HAP-1 (cell line): ENCODE measurements around the gene UBTD2.
"Not testable (repeated sequence)": the region's sequence is repeated elsewhere in the genome, so short reads cannot be mapped to it uniquely, and the experiment has no call there.

Experiments
- DNase-seq, 2 experiments: peaks; one replicate each; pipeline ENCODE4 v3.0.0-alpha.2; 2016 to 2020; ENCODE audit warnings: low spot score in 2 of 2
- H3K27me3 ChIP-seq: fragments of 250-450 bp; sonication (Bioruptor Pico); 2 replicates; pipeline ENCODE4 v1.5.1; 2020; ENCODE audit warnings: low read depth, mild to moderate bottlenecking, moderate library complexity
- H3K36me3 ChIP-seq: fragments of 250-450 bp; sonication (Bioruptor Pico); replicated peaks from 2 replicates; pipeline ENCODE4 v1.5.1; 2020; ENCODE audit warnings: mild to moderate bottlenecking
- H3K4me1 ChIP-seq: fragments of 250-450 bp; sonication (Bioruptor Pico); 2 replicates; pipeline ENCODE4 v1.5.1; 2020; ENCODE audit warnings: mild to moderate bottlenecking
- H3K4me3 ChIP-seq: fragments of 250-450 bp; sonication (Bioruptor Pico); 2 replicates; pipeline ENCODE4 v1.5.1; 2020; ENCODE audit warnings: mild to moderate bottlenecking, moderate library complexity
- H3K9me3 ChIP-seq: fragments of 250-450 bp; sonication (Bioruptor Pico); 2 replicates; pipeline ENCODE4 v1.5.1; 2020; ENCODE audit warnings: mild to moderate bottlenecking, moderate library complexity
- in situ Hi-C: fragments of 300-500 bp; cut with MboI; formaldehyde crosslinking; loops from 3 replicates; pipeline ENCODE4 v1.14.3; 2020; ENCODE audit warnings: low sequenced_read_pairs, inconsistent platforms, mixed read lengths

The UBTD2 gene

GRCh38 chr5:172303572-172304335 is 20.2 kb upstream of the UBTD2 start:
- in situ Hi-C loops, result no loop called here
- DNase-seq, result peak in 1 of 2 experiments; percentile 31

GRCh38 chr5:172303162-172303561 is 19.6 kb upstream of the UBTD2 start:
- Histone ChIP-seq H3K4me3 (no peak overlapping the region), H3K36me3 (no peaks in the 10 kb centered on the region), H3K9me3 (peaks cover 2% of the 10 kb centered on the region; the same call in 1 of the 2 replicates), H3K27me3 (no peaks in the 10 kb centered on the region), H3K4me1 (peaks cover 11% of the 10 kb centered on the region)
- in situ Hi-C loops, result no loop called here
- DNase-seq, result peak; percentile 60 to 67

More at GRCh38 chr5:172303572-172304335, 20.2 kb upstream of the UBTD2 start:
- H3K4me3 ChIP-seq, result no peak overlapping the region
- no peaks in the 10 kb centered on the region for H3K27me3 ChIP-seq
- peaks cover 2% of the 10 kb centered on the region; the same call in 1 of the 2 replicates for H3K9me3 ChIP-seq
- H3K4me1 ChIP-seq, result peaks cover 11% of the 10 kb centered on the region
- H3K36me3 ChIP-seq, result no peaks in the 10 kb centered on the region

GRCh38 chr5:172302047-172302710 is 18.6 kb upstream of the UBTD2 start:
- in situ Hi-C loops, result no loop called here
- Histone ChIP-seq H3K27me3 (no peaks in the 10 kb centered on the region), H3K4me1 (peaks cover 11% of the 10 kb centered on the region), H3K36me3 (no peaks in the 10 kb centered on the region), H3K9me3 (peaks cover 2% of the 10 kb centered on the region; the same call in 1 of the 2 replicates), H3K4me3 (no peak overlapping the region)
- no peak for DNase-seq

- DNase-seq, result no peak
- H3K4me1 ChIP-seq, result peaks cover 11% of the 10 kb centered on the region
- H3K9me3 ChIP-seq, result no peaks in the 10 kb centered on the region; the same call in 1 of the 2 replicates
- in situ Hi-C loops, result loop anchor here (25.0 kb wide), 1 partner anchor 388 kb away; no protein-coding TSS in a partner anchor
- H3K36me3 ChIP-seq, result no peaks in the 10 kb centered on the region
- H3K27me3 ChIP-seq, result no peaks in the 10 kb centered on the region
- H3K4me3 ChIP-seq, result no peak overlapping the region
Observed at GRCh38 chr5:172299916-172300439, 16.4 kb upstream of the UBTD2 start.

GRCh38 chr5:172294831-172295230 is 11.3 kb upstream of the UBTD2 start:
- H3K9me3 ChIP-seq, result no peaks in the 10 kb centered on the region
- no peak for DNase-seq
- in situ Hi-C loops, result loop anchor here (25.0 kb wide), 1 partner anchor 383 kb away; no protein-coding TSS in a partner anchor
- no peaks in the 10 kb centered on the region for H3K27me3 ChIP-seq
- no peaks in the 10 kb centered on the region for H3K36me3 ChIP-seq
- H3K4me3 ChIP-seq, result no peak overlapping the region
- H3K4me1 ChIP-seq, result no peaks in the 10 kb centered on the region; the same call in 1 of the 2 replicates

GRCh38 chr5:172293745-172294342 is 10.3 kb upstream of the UBTD2 start:
- no peak for DNase-seq
- in situ Hi-C loops, result loop anchor here (25.0 kb wide), 1 partner anchor 382 kb away; no protein-coding TSS in a partner anchor
- H3K36me3 ChIP-seq, result no peaks in the 10 kb centered on the region
- H3K4me3 ChIP-seq, result no peak overlapping the region
- H3K4me1 ChIP-seq, result no peaks in the 10 kb centered on the region; the same call in 1 of the 2 replicates
- H3K9me3 ChIP-seq, result no peaks in the 10 kb centered on the region
- no peaks in the 10 kb centered on the region for H3K27me3 ChIP-seq

- no peaks in the 10 kb centered on the region; the same call in 1 of the 2 replicates for H3K4me1 ChIP-seq
- H3K36me3 ChIP-seq, result no peaks in the 10 kb centered on the region
- no peaks in the 10 kb centered on the region for H3K27me3 ChIP-seq
- in situ Hi-C loops, result loop anchor here (25.0 kb wide), 1 partner anchor 381 kb away; no protein-coding TSS in a partner anchor
- no peaks in the 10 kb centered on the region for H3K9me3 ChIP-seq
- peak; percentile 73 to 75 for DNase-seq
- no peak overlapping the region for H3K4me3 ChIP-seq
Observed at GRCh38 chr5:172293054-172293744, 9.6 kb upstream of the UBTD2 start.

GRCh38 chr5:172291837-172292236 is 8.3 kb upstream of the UBTD2 start:
- H3K4me3 ChIP-seq, H3K27me3 ChIP-seq, H3K4me1 ChIP-seq, H3K9me3 ChIP-seq, DNase-seq, H3K36me3 ChIP-seq: not testable (repeated sequence)
- in situ Hi-C loops, result loop anchor here (25.0 kb wide), 1 partner anchor 380 kb away; no protein-coding TSS in a partner anchor

- no peak for DNase-seq
- H3K4me3 ChIP-seq, result no peak overlapping the region
- peaks cover 10% of the 10 kb centered on the region for H3K4me1 ChIP-seq
- in situ Hi-C loops, result loop anchor here (10.0 to 25.0 kb wide), 2 partner anchors 184 to 376 kb away; no protein-coding TSS in a partner anchor
- H3K9me3 ChIP-seq, result no peaks in the 10 kb centered on the region
- no peaks in the 10 kb centered on the region for H3K27me3 ChIP-seq
- H3K36me3 ChIP-seq, result no peaks in the 10 kb centered on the region
Observed at GRCh38 chr5:172288465-172288864, 4.9 kb upstream of the UBTD2 start.

- not testable (repeated sequence) for H3K36me3 ChIP-seq, H3K27me3 ChIP-seq, H3K4me3 ChIP-seq, H3K9me3 ChIP-seq, DNase-seq
- in situ Hi-C loops, result loop anchor here (10.0 to 25.0 kb wide), 2 partner anchors 182 to 375 kb away; no protein-coding TSS in a partner anchor
- H3K4me1 ChIP-seq, result peaks cover 10% of the 10 kb centered on the region
Observed at GRCh38 chr5:172287140-172287539, 3.6 kb upstream of the UBTD2 start.

GRCh38 chr5:172285226-172286143 is 1.9 kb upstream of the UBTD2 start:
- Histone ChIP-seq H3K4me3 (peak overlapping the region; percentile 47), H3K36me3 (no peaks in the 10 kb centered on the region), H3K27me3 (no peaks in the 10 kb centered on the region), H3K4me1 (peaks cover 20% of the 10 kb centered on the region), H3K9me3 (no peaks in the 10 kb centered on the region)
- in situ Hi-C loops, result loop anchor here (10.0 to 25.0 kb wide), 2 partner anchors 181 to 373 kb away; no protein-coding TSS in a partner anchor
- no peak for DNase-seq

- peak; percentile 38 to 44 for DNase-seq
- no peaks in the 10 kb centered on the region for H3K27me3 ChIP-seq
- no peaks in the 10 kb centered on the region for H3K9me3 ChIP-seq
- H3K36me3 ChIP-seq, result no peaks in the 10 kb centered on the region
- peak overlapping the region; percentile 47 for H3K4me3 ChIP-seq
- in situ Hi-C loops, result loop anchor here (10.0 to 25.0 kb wide), 2 partner anchors 180 to 372 kb away; no protein-coding TSS in a partner anchor
- peaks cover 20% of the 10 kb centered on the region for H3K4me1 ChIP-seq
Observed at GRCh38 chr5:172284611-172284980, 1.0 kb upstream of the UBTD2 start.
